A673 (cell line): ENCODE results near the gene BICD1.

Source experiments
- CTCF ChIP-seq: fragments of 300-800, 200-600 bp; sonication (generic); conservative IDR thresholded peaks from 2 replicates; pipeline ENCODE4 v1.5.1; 2017; ENCODE audit warnings: low read depth, mild to moderate bottlenecking, antibody characterized with exemption, low read length, moderate library complexity, mixed read lengths
- EZH2 ChIP-seq: fragments of 200-600 bp; sonication (generic); IDR thresholded peaks from 2 replicates; pipeline ENCODE4 v1.6.1; 2017; ENCODE audit warnings: borderline replicate concordance, low read depth, mild to moderate bottlenecking, mixed read lengths, antibody characterized with exemption, low read length; ENCODE audit not compliant: poor library complexity, severe bottlenecking

- TF ChIP-seq CTCF, result no peak
- no peak for TF ChIP-seq EZH2
Measured at GRCh38 chr12:32382226-32382625, 275.6 kb downstream of the BICD1 start.
